ENCODE results near the gene NLGN4X. TPM values are rescaled to one million over a fixed set of nuclear protein-coding genes. Genes with fewer than 3 reads are reported as not detected.

The NLGN4X gene
- total and polyA plus RNA-seq, 9 donors, result 14.7 to 52.8 (median 45.2) TPM

DNA sequence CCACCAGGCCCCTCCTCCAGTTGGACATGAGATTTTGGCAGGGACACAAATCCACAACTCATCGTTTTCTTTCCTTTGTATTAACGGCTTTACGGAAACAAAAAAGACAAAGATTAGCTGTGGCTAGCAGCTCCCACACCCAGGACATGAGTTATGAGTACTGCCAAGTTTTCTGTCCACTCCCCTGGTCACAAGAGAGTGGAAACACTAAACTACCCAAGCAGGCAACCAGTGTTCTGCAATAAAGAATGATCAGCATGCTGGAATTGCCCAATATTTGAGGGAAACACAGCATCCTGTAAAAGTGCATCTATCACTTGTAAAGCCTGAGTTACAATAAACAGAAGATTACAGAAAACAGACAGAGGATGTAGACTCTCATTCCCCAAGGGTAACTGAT is 358.4 kb downstream of the NLGN4X start:
- peak in 2 of 5 donors; percentile 9 to 23 for DNase-seq
- WGBS, 3 donors, result 1 to 5% (median 1%) methylated on average over 3 of the region's 3 CpGs

DNA sequence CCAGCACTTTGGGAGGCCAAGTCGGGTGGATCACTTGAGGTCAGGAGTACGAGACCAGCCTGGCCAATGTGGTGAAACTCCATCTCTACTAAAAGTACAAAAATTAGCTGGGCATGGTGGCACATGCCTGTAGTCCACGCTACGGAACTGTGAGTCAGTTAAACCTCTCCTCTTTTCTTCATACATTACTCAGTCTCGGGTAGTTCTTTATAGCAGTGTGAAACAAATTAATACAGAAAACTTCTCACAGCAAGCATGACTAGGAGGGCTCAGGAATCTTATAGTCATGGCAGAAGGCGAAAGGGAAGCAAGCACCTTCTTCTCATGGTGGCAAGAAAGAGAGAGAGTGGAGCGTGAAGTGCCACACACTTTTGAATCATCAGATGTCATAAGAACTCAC is 358.9 kb downstream of the NLGN4X start:
- WGBS, 3 donors, result 75 to 83% (median 77%) methylated on average over 7 of the region's 7 CpGs
- Histone ChIP-seq H3K27me3 (no peaks in the 10 kb centered on the region), H3K4me1 (ENCODE audit: insufficient read depth) (no peaks in the 10 kb centered on the region), H3K27ac (no peak overlapping the region), H3K9me3 (no peaks in the 10 kb centered on the region), H3K36me3 (no peaks in the 10 kb centered on the region), H3K4me3 (no peak overlapping the region)
- intact Hi-C loops (cut with DNase I), result no loop called here
- DNase-seq, result no peak
- TF ChIP-seq, protein P1, sequence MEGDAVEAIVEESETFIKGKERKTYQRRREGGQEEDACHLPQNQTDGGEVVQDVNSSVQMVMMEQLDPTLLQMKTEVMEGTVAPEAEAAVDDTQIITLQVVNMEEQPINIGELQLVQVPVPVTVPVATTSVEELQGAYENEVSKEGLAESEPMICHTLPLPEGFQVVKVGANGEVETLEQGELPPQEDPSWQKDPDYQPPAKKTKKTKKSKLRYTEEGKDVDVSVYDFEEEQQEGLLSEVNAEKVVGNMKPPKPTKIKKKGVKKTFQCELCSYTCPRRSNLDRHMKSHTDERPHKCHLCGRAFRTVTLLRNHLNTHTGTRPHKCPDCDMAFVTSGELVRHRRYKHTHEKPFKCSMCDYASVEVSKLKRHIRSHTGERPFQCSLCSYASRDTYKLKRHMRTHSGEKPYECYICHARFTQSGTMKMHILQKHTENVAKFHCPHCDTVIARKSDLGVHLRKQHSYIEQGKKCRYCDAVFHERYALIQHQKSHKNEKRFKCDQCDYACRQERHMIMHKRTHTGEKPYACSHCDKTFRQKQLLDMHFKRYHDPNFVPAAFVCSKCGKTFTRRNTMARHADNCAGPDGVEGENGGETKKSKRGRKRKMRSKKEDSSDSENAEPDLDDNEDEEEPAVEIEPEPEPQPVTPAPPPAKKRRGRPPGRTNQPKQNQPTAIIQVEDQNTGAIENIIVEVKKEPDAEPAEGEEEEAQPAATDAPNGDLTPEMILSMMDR (IDR thresholded peaks at IDR 0.05), result no peak
- no peak for TF ChIP-seq EP300 (IDR thresholded peaks at IDR 0.05)
- TF ChIP-seq POLR2A (IDR thresholded peaks at IDR 0.05), result no peak

More for the DNA sequence above, 358.4 kb downstream of the NLGN4X start:
- Histone ChIP-seq H3K4me1 (ENCODE audit: insufficient read depth) (no peaks in the 10 kb centered on the region), H3K27me3 (no peaks in the 10 kb centered on the region), H3K4me3 (no peak overlapping the region), H3K27ac (no peak overlapping the region), H3K36me3 (no peaks in the 10 kb centered on the region), H3K9me3 (no peaks in the 10 kb centered on the region)
- intact Hi-C loops (cut with DNase I), result no loop called here
- TF ChIP-seq, protein P1 (IDR thresholded peaks at IDR 0.05), result no peak
- TF ChIP-seq POLR2A (IDR thresholded peaks at IDR 0.05) (no peak), EP300 (IDR thresholded peaks at IDR 0.05) (no peak)

DNA sequence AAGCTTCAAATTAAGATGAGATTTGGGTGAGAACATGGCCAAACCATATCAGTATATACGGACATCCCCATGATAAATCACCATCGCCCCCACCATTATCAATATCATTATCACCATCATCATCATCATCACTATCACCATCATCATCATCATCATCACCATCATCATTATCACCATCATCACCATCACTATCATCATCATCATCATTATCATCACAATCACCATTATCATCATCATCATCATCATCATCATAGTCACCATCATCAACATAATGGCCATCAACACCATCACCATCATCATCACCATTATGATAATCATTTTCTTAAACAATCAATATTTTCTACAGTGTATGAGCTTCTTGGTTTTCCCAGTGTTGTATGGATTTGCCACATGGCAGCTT is 360.9 kb downstream of the NLGN4X start:
- no peak overlapping the region for H3K27ac ChIP-seq
- no peaks in the 10 kb centered on the region for H3K4me1 ChIP-seq (ENCODE audit: insufficient read depth)
- H3K27me3 ChIP-seq, result no peaks in the 10 kb centered on the region
- DNase-seq, result no peak
- WGBS, 3 donors, result 86 to 93% (median 88%) methylated on average over 2 of the region's 2 CpGs
- H3K36me3 ChIP-seq, result no peaks in the 10 kb centered on the region
- no peaks in the 10 kb centered on the region for H3K9me3 ChIP-seq
- H3K4me3 ChIP-seq, result no peak overlapping the region
- intact Hi-C loops (cut with DNase I), result no loop called here
- TF ChIP-seq EP300 (IDR thresholded peaks at IDR 0.05), result no peak
- TF ChIP-seq, protein P1 (IDR thresholded peaks at IDR 0.05), result no peak
- no peak for TF ChIP-seq POLR2A (IDR thresholded peaks at IDR 0.05)

DNA sequence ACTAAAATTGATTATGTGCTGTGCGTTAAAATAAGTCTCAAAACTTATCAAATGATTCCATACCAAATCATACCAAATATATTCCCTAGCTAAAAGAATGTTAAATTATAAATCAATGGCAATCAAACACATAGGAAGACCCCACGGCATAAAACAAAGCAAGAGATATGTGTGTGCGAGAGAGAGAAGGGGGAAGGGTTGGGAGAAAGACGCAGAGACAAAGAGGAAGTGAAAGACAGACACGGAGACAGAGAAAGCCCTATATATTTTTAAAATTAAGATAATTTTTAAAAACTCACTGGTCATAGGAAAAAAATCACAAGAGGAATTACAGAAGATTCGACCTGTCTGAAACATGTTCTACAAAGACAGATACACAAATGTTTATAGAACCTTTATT is 371.4 kb downstream of the NLGN4X start:
- DNase-seq, result no peak
- intact Hi-C loops (cut with DNase I), result no loop called here
- TF ChIP-seq POLR2A (IDR thresholded peaks at IDR 0.05) (no peak), EP300 (IDR thresholded peaks at IDR 0.05) (no peak)
- TF ChIP-seq, protein P1 (IDR thresholded peaks at IDR 0.05), result no peak
- H3K36me3 ChIP-seq, result no peaks in the 10 kb centered on the region
- H3K27me3 ChIP-seq, result no peaks in the 10 kb centered on the region
- WGBS, 3 donors, result 38 to 67% (median 40%) methylated on average over 6 of the region's 6 CpGs
- no peak overlapping the region for H3K27ac ChIP-seq
- H3K4me3 ChIP-seq, result no peak overlapping the region
- no peaks in the 10 kb centered on the region for H3K9me3 ChIP-seq
- H3K4me1 ChIP-seq (ENCODE audit: insufficient read depth), result no peaks in the 10 kb centered on the region
